Measurements from ENCODE around the gene TDRD7.

TDRD7 gene

GRCh38 chr9:97387936-97388684 is 23.8 kb upstream of the TDRD7 start:
- H3K27ac ChIP-seq = no peak overlapping the region
- TF ChIP-seq ZFX (IDR thresholded peaks at IDR 0.05) (no peak), CTCF (conservative IDR thresholded peaks at IDR 0.05) (no peak)

GRCh38 chr9:97388721-97389238 is 23.1 kb upstream of the TDRD7 start:
- TF ChIP-seq CTCF (conservative IDR thresholded peaks at IDR 0.05) (no peak), ZFX (IDR thresholded peaks at IDR 0.05) (no peak)
- H3K27ac ChIP-seq = no peak overlapping the region

GRCh38 chr9:97389249-97389648 is 22.6 kb upstream of the TDRD7 start:
- TF ChIP-seq CTCF (conservative IDR thresholded peaks at IDR 0.05) = no peak
- no peak for TF ChIP-seq ZFX (IDR thresholded peaks at IDR 0.05)
- no peak overlapping the region for H3K27ac ChIP-seq

GRCh38 chr9:97390791-97391406 is 21.0 kb upstream of the TDRD7 start:
- no peak overlapping the region for H3K27ac ChIP-seq
- TF ChIP-seq CTCF (conservative IDR thresholded peaks at IDR 0.05) = no peak
- no peak for TF ChIP-seq ZFX (IDR thresholded peaks at IDR 0.05)

- H3K27ac ChIP-seq = no peak overlapping the region
- TF ChIP-seq CTCF (conservative IDR thresholded peaks at IDR 0.05) = no peak
Measured at GRCh38 chr9:97394881-97395280, 17.0 kb upstream of the TDRD7 start.

- no peak overlapping the region for H3K27ac ChIP-seq
- TF ChIP-seq CTCF (conservative IDR thresholded peaks at IDR 0.05) (no peak), ZFX (IDR thresholded peaks at IDR 0.05) (no peak)
Measured at GRCh38 chr9:97395745-97396144, 16.2 kb upstream of the TDRD7 start.

- no peak overlapping the region for H3K27ac ChIP-seq
- TF ChIP-seq ZFX (IDR thresholded peaks at IDR 0.05) (no peak), CTCF (conservative IDR thresholded peaks at IDR 0.05) (no peak)
Measured at GRCh38 chr9:97396256-97396655, 15.6 kb upstream of the TDRD7 start.

Data from C4-2B (cell line).